GM23248 (cell line): Measurements from ENCODE around the gene MTUS2.

Experiments used
- EZH2 ChIP-seq: fragments of 200-600 bp; sonication (generic); IDR thresholded peaks from 2 replicates; pipeline ENCODE4 v1.6.1; 2018; ENCODE audit warnings: antibody characterized with exemption, mild to moderate bottlenecking; ENCODE audit not compliant: insufficient read depth, poor library complexity, severe bottlenecking
- EZH2phosphoT487 ChIP-seq: fragments of 200-600 bp; sonication (generic); IDR thresholded peaks from 2 replicates; pipeline ENCODE4 v1.6.1; 2018; ENCODE audit warnings: antibody characterized with exemption, moderate library complexity, mild to moderate bottlenecking, low read depth; ENCODE audit not compliant: insufficient read depth

DNA sequence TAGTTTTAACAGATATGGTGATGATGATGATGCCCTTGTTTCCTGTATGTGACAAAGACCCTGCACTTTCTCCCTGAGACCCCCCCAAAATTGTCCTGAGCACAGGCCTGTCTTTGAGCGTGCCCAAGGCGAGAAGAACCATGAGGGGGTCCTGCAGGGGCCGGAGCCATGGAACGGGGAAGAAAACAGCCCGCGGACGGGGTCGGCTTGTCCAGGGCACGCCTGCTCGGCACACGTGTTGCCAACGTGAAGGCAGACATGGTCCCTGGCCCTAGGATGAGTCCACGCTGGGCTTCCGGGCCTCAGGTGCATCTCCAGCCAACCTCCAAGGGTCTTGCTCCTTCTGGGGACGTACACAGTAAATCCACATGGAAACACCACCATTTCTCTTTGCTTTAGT is 684.6 kb downstream of the MTUS2 start:
- TF ChIP-seq EZH2phosphoT487 (no peak), EZH2 (no peak)
